ENCODE data around the gene ATF4.

ATF4 gene

GRCh38 chr22:39535831-39536449, 15.6 kb downstream of the ATF4 start:
- Mint-ChIP-seq H3K27me3 (no peaks in the 10 kb centered on the region), H3K4me1 (ENCODE audit: low read depth) (peaks cover 21% of the 10 kb centered on the region), H3K36me3 (ENCODE audit: low read depth) (peaks cover 17% of the 10 kb centered on the region), H3K27ac (no peak overlapping the region), H3K4me3 (no peak overlapping the region), H3K9me3 (no peaks in the 10 kb centered on the region)
- DNase-seq = no peak

- DNase-seq = no peak
- no peaks in the 10 kb centered on the region for H3K27me3 Mint-ChIP-seq
- H3K36me3 Mint-ChIP-seq (ENCODE audit: low read depth) = peaks cover 10% of the 10 kb centered on the region
- no peak overlapping the region for H3K4me3 Mint-ChIP-seq
- H3K4me1 Mint-ChIP-seq (ENCODE audit: low read depth) = peaks cover 13% of the 10 kb centered on the region
- no peaks in the 10 kb centered on the region for H3K9me3 Mint-ChIP-seq
- no peak overlapping the region for H3K27ac Mint-ChIP-seq
Measured at GRCh38 chr22:39536711-39537110, 16.3 kb downstream of the ATF4 start.

GRCh38 chr22:39537975-39538374, 17.6 kb downstream of the ATF4 start:
- Mint-ChIP-seq H3K36me3 (ENCODE audit: low read depth) (no peaks in the 10 kb centered on the region), H3K4me3 (no peak overlapping the region), H3K27ac (no peak overlapping the region), H3K4me1 (ENCODE audit: low read depth) (peaks cover 9% of the 10 kb centered on the region), H3K9me3 (no peaks in the 10 kb centered on the region), H3K27me3 (peaks cover 5% of the 10 kb centered on the region)
- no peak for DNase-seq

GRCh38 chr22:39543095-39543494, 22.7 kb downstream of the ATF4 start:
- H3K4me1 Mint-ChIP-seq (ENCODE audit: low read depth) = peaks cover 11% of the 10 kb centered on the region
- H3K36me3 Mint-ChIP-seq (ENCODE audit: low read depth) = no peaks in the 10 kb centered on the region
- DNase-seq = no peak
- H3K27me3 Mint-ChIP-seq = peaks cover 44% of the 10 kb centered on the region
- no peaks in the 10 kb centered on the region for H3K9me3 Mint-ChIP-seq
- no peak overlapping the region for H3K27ac Mint-ChIP-seq
- H3K4me3 Mint-ChIP-seq = no peak overlapping the region

GRCh38 chr22:39545386-39546365, 25.3 kb downstream of the ATF4 start:
- Mint-ChIP-seq H3K27me3 (peaks cover 61% of the 10 kb centered on the region), H3K9me3 (no peaks in the 10 kb centered on the region), H3K27ac (no peak overlapping the region), H3K36me3 (ENCODE audit: low read depth) (no peaks in the 10 kb centered on the region), H3K4me1 (ENCODE audit: low read depth) (peaks cover 11% of the 10 kb centered on the region), H3K4me3 (no peak overlapping the region)
- peak; percentile 81 for DNase-seq

- no peak for DNase-seq
- Mint-ChIP-seq H3K4me3 (no peak overlapping the region), H3K27ac (no peak overlapping the region), H3K4me1 (ENCODE audit: low read depth) (peaks cover 11% of the 10 kb centered on the region), H3K36me3 (ENCODE audit: low read depth) (no peaks in the 10 kb centered on the region), H3K27me3 (peaks cover 64% of the 10 kb centered on the region), H3K9me3 (no peaks in the 10 kb centered on the region)
Measured at GRCh38 chr22:39546889-39547586, 26.7 kb downstream of the ATF4 start.

- Mint-ChIP-seq H3K9me3 (no peaks in the 10 kb centered on the region), H3K36me3 (ENCODE audit: low read depth) (no peaks in the 10 kb centered on the region), H3K4me1 (ENCODE audit: low read depth) (peaks cover 11% of the 10 kb centered on the region), H3K27me3 (peaks cover 62% of the 10 kb centered on the region), H3K4me3 (no peak overlapping the region), H3K27ac (no peak overlapping the region)
- DNase-seq = no peak
Measured at GRCh38 chr22:39547587-39547947, 27.2 kb downstream of the ATF4 start.

GRCh38 chr22:39553429-39553828, 33.1 kb downstream of the ATF4 start:
- H3K36me3 Mint-ChIP-seq (ENCODE audit: low read depth) = no peaks in the 10 kb centered on the region
- H3K27me3 Mint-ChIP-seq = peaks cover 46% of the 10 kb centered on the region
- no peak overlapping the region for H3K27ac Mint-ChIP-seq
- no peaks in the 10 kb centered on the region for H3K9me3 Mint-ChIP-seq
- H3K4me1 Mint-ChIP-seq (ENCODE audit: low read depth) = peaks cover 5% of the 10 kb centered on the region
- H3K4me3 Mint-ChIP-seq = no peak overlapping the region
- no peak for DNase-seq

- peaks cover 5% of the 10 kb centered on the region for H3K4me1 Mint-ChIP-seq (ENCODE audit: low read depth)
- H3K27me3 Mint-ChIP-seq = peaks cover 48% of the 10 kb centered on the region
- H3K27ac Mint-ChIP-seq = no peak overlapping the region
- no peak for DNase-seq
- H3K9me3 Mint-ChIP-seq = no peaks in the 10 kb centered on the region
- no peak overlapping the region for H3K4me3 Mint-ChIP-seq
- no peaks in the 10 kb centered on the region for H3K36me3 Mint-ChIP-seq (ENCODE audit: low read depth)
Measured at GRCh38 chr22:39554151-39554550, 33.8 kb downstream of the ATF4 start.

- H3K27me3 Mint-ChIP-seq = peaks cover 47% of the 10 kb centered on the region
- H3K36me3 Mint-ChIP-seq (ENCODE audit: low read depth) = no peaks in the 10 kb centered on the region
- no peaks in the 10 kb centered on the region for H3K9me3 Mint-ChIP-seq
- DNase-seq = peak; percentile 68
- peaks cover 5% of the 10 kb centered on the region for H3K4me1 Mint-ChIP-seq (ENCODE audit: low read depth)
- peak overlapping the region; percentile 51 for H3K4me3 Mint-ChIP-seq
- no peak overlapping the region for H3K27ac Mint-ChIP-seq
Measured at GRCh38 chr22:39556970-39557841, 36.8 kb downstream of the ATF4 start.

GRCh38 chr22:39558254-39558727, 37.9 kb downstream of the ATF4 start:
- Mint-ChIP-seq H3K36me3 (ENCODE audit: low read depth) (no peaks in the 10 kb centered on the region), H3K4me1 (ENCODE audit: low read depth) (peaks cover 5% of the 10 kb centered on the region), H3K9me3 (no peaks in the 10 kb centered on the region), H3K27me3 (peaks cover 47% of the 10 kb centered on the region), H3K4me3 (peak overlapping the region; percentile 60), H3K27ac (no peak overlapping the region)
- no peak for DNase-seq

GRCh38 chr22:39558950-39559349, 38.6 kb downstream of the ATF4 start:
- Mint-ChIP-seq H3K27me3 (peaks cover 47% of the 10 kb centered on the region), H3K36me3 (ENCODE audit: low read depth) (no peaks in the 10 kb centered on the region), H3K9me3 (no peaks in the 10 kb centered on the region), H3K4me3 (no peak overlapping the region), H3K27ac (no peak overlapping the region), H3K4me1 (ENCODE audit: low read depth) (peaks cover 5% of the 10 kb centered on the region)
- DNase-seq = no peak

GRCh38 chr22:39559456-39560105, 39.2 kb downstream of the ATF4 start:
- H3K9me3 Mint-ChIP-seq = no peaks in the 10 kb centered on the region
- DNase-seq = no peak
- H3K27ac Mint-ChIP-seq = no peak overlapping the region
- peaks cover 5% of the 10 kb centered on the region for H3K4me1 Mint-ChIP-seq (ENCODE audit: low read depth)
- peaks cover 42% of the 10 kb centered on the region for H3K27me3 Mint-ChIP-seq
- no peak overlapping the region for H3K4me3 Mint-ChIP-seq
- H3K36me3 Mint-ChIP-seq (ENCODE audit: low read depth) = no peaks in the 10 kb centered on the region

Measured in activated T-cell treated with anti-CD3 and anti-CD28 coated beads, Interleukin-2, amount 50 U/mL, for 24 hours (primary cell).